Measurements from ENCODE around the gene SBF1. TPM values are rescaled to one million over a fixed set of nuclear protein-coding genes. Genes with fewer than 3 reads are reported as not detected.
A peak's percentile ranks its signal among the peaks of the same experiment; 100 is the strongest.

Gene SBF1
- total and polyA plus RNA-seq, 12 donors: 41.0 to 73.0 (median 48.1) TPM

GRCh38 chr22:50432131-50432876 is 42.5 kb downstream of the SBF1 start:
- WGBS, 2 donors: 96% methylated on average over 35 of the region's 35 CpGs
- no peak overlapping the region for H3K4me3 ChIP-seq
- H3K27me3 ChIP-seq: no peaks in the 10 kb centered on the region
- H3K36me3 ChIP-seq: peaks cover 0 to 84% (median 55%) of the 10 kb centered on the region in 9 donors
- no peak for TF ChIP-seq CTCF (IDR thresholded peaks at IDR 0.05)
- no peak overlapping the region for H3K27ac ChIP-seq
- no peak for DNase-seq
- intact Hi-C loops (cut with DNase I): no loop called here
- ATAC-seq: peak in 2 of 8 donors; percentile 13 to 48
- H3K4me1 ChIP-seq: no peaks in the 10 kb centered on the region
- H3K9me3 ChIP-seq: peaks cover 0 to 7% (median 0%) of the 10 kb centered on the region in 11 donors

- Histone ChIP-seq H3K27me3 (no peaks in the 10 kb centered on the region), H3K4me1 (no peaks in the 10 kb centered on the region), H3K36me3 (peaks cover 0 to 98% (median 51%) of the 10 kb centered on the region in 9 donors), H3K27ac (no peak overlapping the region), H3K4me3 (no peak overlapping the region), H3K9me3 (peaks cover 0 to 7% (median 0%) of the 10 kb centered on the region in 11 donors)
- WGBS, 2 donors: 88 to 90% methylated on average over 12 of the region's 12 CpGs
- ATAC-seq (no peak), DNase-seq (no peak)
- intact Hi-C loops (cut with DNase I): no loop called here
- no peak for TF ChIP-seq CTCF (IDR thresholded peaks at IDR 0.05)
Observed at GRCh38 chr22:50425179-50425916, 49.5 kb downstream of the SBF1 start.

GRCh38 chr22:50423956-50424355 is 50.9 kb downstream of the SBF1 start:
- intact Hi-C loops (cut with DNase I): no loop called here
- Histone ChIP-seq H3K27ac (no peak overlapping the region), H3K36me3 (peaks cover 0 to 98% (median 58%) of the 10 kb centered on the region in 9 donors), H3K27me3 (no peaks in the 10 kb centered on the region), H3K9me3 (peaks cover 0 to 7% (median 0%) of the 10 kb centered on the region in 11 donors), H3K4me1 (no peaks in the 10 kb centered on the region), H3K4me3 (no peak overlapping the region)
- no peak for TF ChIP-seq CTCF (IDR thresholded peaks at IDR 0.05)
- 97% methylated on average over 14 of the region's 14 CpGs for WGBS, 2 donors
- ATAC-seq (no peak), DNase-seq (no peak)

GRCh38 chr22:50422961-50423815 is 51.6 kb downstream of the SBF1 start:
- Histone ChIP-seq H3K9me3 (peaks cover 0 to under 1% (median 0%) of the 10 kb centered on the region in 11 donors), H3K27ac (no peak overlapping the region), H3K27me3 (no peaks in the 10 kb centered on the region), H3K4me1 (no peaks in the 10 kb centered on the region), H3K4me3 (no peak overlapping the region), H3K36me3 (peaks cover 0 to 98% (median 58%) of the 10 kb centered on the region in 9 donors)
- 93 to 96% methylated on average over 21 of the region's 21 CpGs for WGBS, 2 donors
- DNase-seq (no peak), ATAC-seq (no peak)
- TF ChIP-seq CTCF (IDR thresholded peaks at IDR 0.05): no peak
- intact Hi-C loops (cut with DNase I): no loop called here

All from heart right ventricle (tissue), 16 donors.